ENCODE data around the gene COL5A2.
A peak's percentile ranks its signal among the peaks of the same experiment; 100 is the strongest.

The COL5A2 gene

DNA sequence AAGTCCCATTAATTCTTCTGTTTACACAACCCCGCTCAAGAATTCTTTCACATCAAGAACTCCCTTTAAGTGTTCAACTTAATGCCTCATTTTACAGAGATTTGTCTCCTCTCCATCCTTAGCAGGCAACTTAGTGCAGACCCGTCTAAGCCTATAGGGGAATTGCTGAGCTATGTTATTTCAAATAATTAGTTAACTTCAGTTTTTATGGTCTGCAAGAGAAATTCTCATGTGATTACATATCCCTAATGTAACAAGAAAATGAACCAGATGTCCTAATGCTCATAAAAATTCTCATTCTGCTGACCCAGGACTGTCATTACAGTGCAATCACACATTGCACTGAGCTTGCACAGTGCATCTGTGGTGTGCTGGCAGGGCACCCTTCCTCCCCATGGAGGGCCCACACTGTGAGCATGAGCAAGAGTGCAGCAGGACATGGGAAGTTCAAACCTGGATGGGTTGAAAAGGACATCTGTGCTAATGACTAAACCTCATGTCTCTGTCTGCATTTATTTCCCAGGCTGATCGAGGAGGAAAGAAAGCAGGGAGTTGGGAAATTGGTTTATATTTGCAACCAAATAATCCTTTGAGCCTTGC, 97.1 kb downstream of the COL5A2 start:
- TF ChIP-seq, protein P1, sequence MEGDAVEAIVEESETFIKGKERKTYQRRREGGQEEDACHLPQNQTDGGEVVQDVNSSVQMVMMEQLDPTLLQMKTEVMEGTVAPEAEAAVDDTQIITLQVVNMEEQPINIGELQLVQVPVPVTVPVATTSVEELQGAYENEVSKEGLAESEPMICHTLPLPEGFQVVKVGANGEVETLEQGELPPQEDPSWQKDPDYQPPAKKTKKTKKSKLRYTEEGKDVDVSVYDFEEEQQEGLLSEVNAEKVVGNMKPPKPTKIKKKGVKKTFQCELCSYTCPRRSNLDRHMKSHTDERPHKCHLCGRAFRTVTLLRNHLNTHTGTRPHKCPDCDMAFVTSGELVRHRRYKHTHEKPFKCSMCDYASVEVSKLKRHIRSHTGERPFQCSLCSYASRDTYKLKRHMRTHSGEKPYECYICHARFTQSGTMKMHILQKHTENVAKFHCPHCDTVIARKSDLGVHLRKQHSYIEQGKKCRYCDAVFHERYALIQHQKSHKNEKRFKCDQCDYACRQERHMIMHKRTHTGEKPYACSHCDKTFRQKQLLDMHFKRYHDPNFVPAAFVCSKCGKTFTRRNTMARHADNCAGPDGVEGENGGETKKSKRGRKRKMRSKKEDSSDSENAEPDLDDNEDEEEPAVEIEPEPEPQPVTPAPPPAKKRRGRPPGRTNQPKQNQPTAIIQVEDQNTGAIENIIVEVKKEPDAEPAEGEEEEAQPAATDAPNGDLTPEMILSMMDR (IDR thresholded peaks at IDR 0.05; ENCODE audit: low read depth, low read length, missing control alignments): no peak
- no peak overlapping the region for H3K4me3 ChIP-seq (ENCODE audit: low read depth, low read length)
- H3K27me3 ChIP-seq (replicated peaks): no peaks in the 10 kb centered on the region
- peak; percentile 52 for DNase-seq
- H3K36me3 ChIP-seq (replicated peaks): peaks cover 52% of the 10 kb centered on the region
- in situ Hi-C loops (cut with HindIII; ENCODE audit: low pct_ligation_motif_present, low sequenced_read_pairs): no loop called here
- H3K27ac ChIP-seq: peak overlapping the region; percentile 68

DNA sequence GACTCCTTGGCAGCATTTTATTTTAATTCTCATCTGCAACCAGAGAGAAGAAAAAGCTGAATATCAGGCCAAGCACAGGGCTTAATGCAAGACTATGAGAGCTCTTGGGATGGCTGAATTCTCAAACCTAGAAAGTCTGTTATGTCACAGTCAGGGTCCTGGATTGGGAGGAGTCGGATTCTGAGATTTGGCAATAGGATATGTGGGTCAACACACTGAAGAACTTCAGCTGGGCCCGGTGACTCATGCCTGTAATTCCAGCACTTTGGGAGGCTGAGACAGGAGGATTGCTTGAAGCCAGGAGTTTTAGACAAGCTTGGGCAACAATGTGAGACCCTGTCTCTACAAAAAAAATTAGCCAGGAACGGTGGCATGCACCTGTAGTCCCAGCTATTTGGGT, 103.0 kb downstream of the COL5A2 start:
- Histone ChIP-seq H3K36me3 (replicated peaks) (peaks cover 63% of the 10 kb centered on the region), H3K27ac (no peak overlapping the region), H3K4me3 (ENCODE audit: low read depth, low read length) (no peak overlapping the region), H3K27me3 (replicated peaks) (no peaks in the 10 kb centered on the region)
- peak; percentile 41 for DNase-seq
- TF ChIP-seq, protein P1 (IDR thresholded peaks at IDR 0.05; ENCODE audit: low read depth, low read length, missing control alignments): no peak
- in situ Hi-C loops (cut with HindIII; ENCODE audit: low pct_ligation_motif_present, low sequenced_read_pairs): no loop called here

DNA sequence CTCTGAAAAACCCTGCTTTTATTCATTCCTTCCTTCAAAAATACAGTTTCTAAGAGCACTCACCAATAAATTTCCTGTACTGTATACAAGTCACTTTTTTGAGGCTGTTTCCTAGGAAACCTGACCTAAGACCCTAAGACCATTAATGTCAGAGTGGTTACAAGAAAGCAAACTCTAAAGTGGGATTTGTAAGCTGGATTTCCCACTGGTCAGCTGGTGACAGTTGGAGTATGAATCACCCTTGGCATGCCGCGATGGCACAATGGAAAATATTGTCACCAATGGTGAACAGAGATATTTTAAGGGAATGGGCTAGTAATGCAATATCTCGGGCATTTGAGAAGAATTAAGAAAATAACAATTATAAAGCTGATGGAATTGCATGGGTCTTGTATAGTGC, 103.4 kb downstream of the COL5A2 start:
- no peak overlapping the region for H3K4me3 ChIP-seq (ENCODE audit: low read depth, low read length)
- peaks cover 67% of the 10 kb centered on the region for H3K36me3 ChIP-seq (replicated peaks)
- H3K27ac ChIP-seq: no peak overlapping the region
- TF ChIP-seq, protein P1 (IDR thresholded peaks at IDR 0.05; ENCODE audit: low read depth, low read length, missing control alignments): no peak
- DNase-seq: no peak
- H3K27me3 ChIP-seq (replicated peaks): no peaks in the 10 kb centered on the region
- in situ Hi-C loops (cut with HindIII; ENCODE audit: low pct_ligation_motif_present, low sequenced_read_pairs): no loop called here

DNA sequence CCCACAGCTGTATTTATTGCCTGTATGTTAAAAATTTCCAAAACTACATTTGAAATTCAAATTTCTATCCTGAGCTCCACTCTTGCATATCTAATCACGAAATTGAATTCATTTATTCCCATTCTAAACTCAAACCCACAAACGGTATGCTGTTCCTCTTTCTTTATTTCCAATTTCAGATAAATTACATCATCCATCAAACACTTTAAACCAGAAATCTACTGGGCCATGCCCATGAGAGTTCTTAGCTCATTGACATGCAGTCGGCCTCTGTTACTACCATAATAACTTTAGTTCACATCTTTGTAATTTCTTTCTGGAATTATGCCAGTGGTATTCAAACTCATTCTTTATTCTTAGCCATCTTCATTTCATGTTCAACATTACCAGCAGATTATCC, 105.1 kb downstream of the COL5A2 start:
- no peak for DNase-seq
- in situ Hi-C loops (cut with HindIII; ENCODE audit: low pct_ligation_motif_present, low sequenced_read_pairs): no loop called here
- Histone ChIP-seq H3K36me3 (replicated peaks) (peaks cover 76% of the 10 kb centered on the region), H3K4me3 (ENCODE audit: low read depth, low read length) (no peak overlapping the region), H3K27ac (no peak overlapping the region), H3K27me3 (replicated peaks) (no peaks in the 10 kb centered on the region)
- TF ChIP-seq, protein P1 (IDR thresholded peaks at IDR 0.05; ENCODE audit: low read depth, low read length, missing control alignments): no peak

DNA sequence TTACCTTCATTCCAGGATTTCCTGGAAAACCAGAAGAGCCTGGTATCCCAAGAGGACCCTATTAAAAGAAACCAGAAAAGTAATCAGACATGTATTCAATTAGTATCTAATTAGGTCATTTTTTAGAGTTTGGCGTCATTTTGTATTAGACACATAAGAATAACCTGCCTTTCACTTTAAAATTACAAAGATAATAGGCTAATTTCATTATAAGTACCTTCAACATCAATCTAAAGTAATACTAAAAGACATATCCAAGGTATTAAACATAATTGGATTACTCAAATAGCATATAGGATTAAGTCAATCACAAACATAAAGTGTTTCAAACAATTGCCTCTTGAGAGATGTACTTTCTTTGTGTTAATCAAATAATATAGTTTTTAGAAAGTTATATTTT, 107.5 kb downstream of the COL5A2 start:
- Histone ChIP-seq H3K4me3 (ENCODE audit: low read depth, low read length) (no peak overlapping the region), H3K27me3 (replicated peaks) (no peaks in the 10 kb centered on the region), H3K27ac (no peak overlapping the region), H3K36me3 (replicated peaks) (peaks cover 69% of the 10 kb centered on the region)
- in situ Hi-C loops (cut with HindIII; ENCODE audit: low pct_ligation_motif_present, low sequenced_read_pairs): no loop called here
- no peak for DNase-seq
- TF ChIP-seq, protein P1 (IDR thresholded peaks at IDR 0.05; ENCODE audit: low read depth, low read length, missing control alignments): no peak

All from brain microvascular endothelial cell (primary cell).